Calu3 (cell line): ENCODE results near the gene RWDD1. TPM values are rescaled to one million over a fixed set of nuclear protein-coding genes. Genes with fewer than 3 reads are reported as not detected.

Experiments
- BruUV-seq: library from RNA; stranded (reverse); fragments of 400-500 nt; replicated peaks from 2 replicates; lab custom pipeline; 2021; lab: Mats Ljungman, UMichigan
- CTCF ChIA-PET: fragments of 300-600 bp; sonication (Branson Sonifier 250); formaldehyde crosslinking; loops from one replicate; lab custom pipeline; 2022; ENCODE audit warnings: antibody characterized with exemption; lab: Charles Lee
- DNase-seq: peaks from one replicate; pipeline ENCODE4 v3.0.0; 2022
- H3K27ac Mint-ChIP-seq: one replicate; pipeline ENCODE4 v1.8.0; 2022; ENCODE audit warnings: mixed read lengths; ENCODE audit not compliant: unreplicated experiment
- H3K27me3 Mint-ChIP-seq: one replicate; pipeline ENCODE4 v1.8.0; 2022; ENCODE audit warnings: mixed read lengths; ENCODE audit not compliant: unreplicated experiment
- H3K36me3 Mint-ChIP-seq: one replicate; pipeline ENCODE4 v1.8.0; 2022; ENCODE audit warnings: mild to moderate bottlenecking, moderate library complexity, mixed read lengths; ENCODE audit not compliant: insufficient read depth, unreplicated experiment
- H3K4me1 Mint-ChIP-seq: one replicate; pipeline ENCODE4 v1.8.0; 2022; ENCODE audit warnings: mild to moderate bottlenecking, low read depth, mixed read lengths; ENCODE audit not compliant: unreplicated experiment
- H3K4me3 Mint-ChIP-seq: one replicate; pipeline ENCODE4 v1.8.0; 2022; ENCODE audit warnings: mild to moderate bottlenecking, low read depth, moderate library complexity, mixed read lengths; ENCODE audit not compliant: unreplicated experiment
- H3K9me3 Mint-ChIP-seq: one replicate; pipeline ENCODE4 v1.8.0; 2022; ENCODE audit warnings: low read depth, mixed read lengths; ENCODE audit not compliant: unreplicated experiment
- CTCF ChIP-seq: fragments of 200-600 bp; IDR thresholded peaks from one replicate; pipeline ENCODE4 v1.8.0; 2022; ENCODE audit warnings: antibody characterized with exemption; ENCODE audit not compliant: unreplicated experiment
- intact Hi-C: fragments of 100-400 bp; cut with micrococcal nuclease; formaldehyde crosslinking; loops from one replicate; pipeline ENCODE4 v1.10.0; 2022; ENCODE audit not compliant: unreplicated experiment
- total RNA-seq: library from RNA; stranded (reverse); gene quantifications from 2 replicates; pipeline ENCODE4 v1.2.3, GENCODE V29; 2022

RWDD1 gene
- total RNA-seq, 1 experiment from 2014 or later = 29.5 TPM

GRCh38 chr6:116528780-116529179 lies 42.5 kb upstream of the RWDD1 start:
- CTCF ChIA-PET = interaction anchor here (1.1 kb wide), 1 partner anchor 10 kb away, joined by 3 read pairs; no protein-coding TSS in a partner anchor
- Mint-ChIP-seq H3K36me3 (no peaks in the 10 kb centered on the region), H3K4me1 (peaks cover 15% of the 10 kb centered on the region), H3K9me3 (no peaks in the 10 kb centered on the region), H3K27ac (no peak overlapping the region), H3K4me3 (no peak overlapping the region), H3K27me3 (peaks cover 25% of the 10 kb centered on the region)
- intact Hi-C loops = no loop called here
- DNase-seq = no peak
- TF ChIP-seq CTCF = no peak
- no TSS peak for BruUV-seq

- Mint-ChIP-seq H3K9me3 (no peaks in the 10 kb centered on the region), H3K27me3 (peaks cover 27% of the 10 kb centered on the region), H3K36me3 (no peaks in the 10 kb centered on the region), H3K4me1 (peaks cover 15% of the 10 kb centered on the region), H3K27ac (no peak overlapping the region), H3K4me3 (no peak overlapping the region)
- CTCF ChIA-PET = interaction anchor here (1.1 kb wide), 1 partner anchor 9 kb away, joined by 3 read pairs; no protein-coding TSS in a partner anchor
- intact Hi-C loops = loop anchor here (5.0 to 10.0 kb wide), 3 partner anchors 87 to 315 kb away; no protein-coding TSS in a partner anchor
- BruUV-seq = no TSS peak
- TF ChIP-seq CTCF = no peak
- no peak for DNase-seq
Measured at GRCh38 chr6:116529466-116530290, 41.6 kb upstream of the RWDD1 start.

- Mint-ChIP-seq H3K4me1 (peaks cover 15% of the 10 kb centered on the region), H3K36me3 (no peaks in the 10 kb centered on the region)
- intact Hi-C loops = loop anchor here (5.0 to 10.0 kb wide), 3 partner anchors 88 to 314 kb away; no protein-coding TSS in a partner anchor
Measured at GRCh38 chr6:116530436-116530835, 40.9 kb upstream of the RWDD1 start.

More at GRCh38 chr6:116530436-116530835, 40.9 kb upstream of the RWDD1 start:
- no TSS peak for BruUV-seq
- no peak for TF ChIP-seq CTCF
- DNase-seq = no peak
- no peak overlapping the region for H3K4me3 Mint-ChIP-seq
- CTCF ChIA-PET = no interaction called here
- H3K9me3 Mint-ChIP-seq = no peaks in the 10 kb centered on the region
- H3K27ac Mint-ChIP-seq = no peak overlapping the region
- peaks cover 27% of the 10 kb centered on the region for H3K27me3 Mint-ChIP-seq
